WTC11 (cell line): Measurements from ENCODE around the gene ATG2A. TPM values are rescaled to one million over a fixed set of nuclear protein-coding genes. Genes with fewer than 3 reads are reported as not detected.

Experiments
- ATAC-seq: fragments of 200-7000 bp; cut with Tn5 transposase; 2 replicates; pipeline ENCODE4 v1.10.0; 2021; ENCODE audit warnings: mild to moderate bottlenecking, moderate library complexity
- CTCF ChIA-PET: fragments of 300-600 bp; sonication (Branson Sonifier 250); formaldehyde crosslinking; loops from one replicate; lab custom pipeline; 2021; ENCODE audit warnings: antibody characterized with exemption; lab: Charles Lee
- POLR2A ChIA-PET: fragments of 350-600 bp; sonication (Branson Sonifier 250); formaldehyde crosslinking; loops from one replicate; lab custom pipeline; 2021; ENCODE audit warnings: antibody characterized with exemption; lab: Charles Lee
- DNase-seq: peaks from one replicate; pipeline ENCODE4 v3.0.0; 2021; ENCODE audit warnings: low spot score
- H3K27ac Mint-ChIP-seq: 2 replicates; pipeline ENCODE4 v1.8.0; 2021; ENCODE audit warnings: mixed read lengths
- H3K27me3 Mint-ChIP-seq: 2 replicates; pipeline ENCODE4 v1.8.0; 2021; ENCODE audit warnings: low read depth, mild to moderate bottlenecking, moderate library complexity, mixed read lengths
- H3K36me3 Mint-ChIP-seq: 2 replicates; pipeline ENCODE4 v1.8.0; 2021; ENCODE audit warnings: mixed read lengths
- H3K4me1 Mint-ChIP-seq: 2 replicates; pipeline ENCODE4 v1.8.0; 2022; ENCODE audit warnings: mixed read lengths
- H3K4me3 Mint-ChIP-seq: 2 replicates; pipeline ENCODE4 v1.8.0; 2021; ENCODE audit warnings: mild to moderate bottlenecking, moderate library complexity, mixed read lengths
- H3K9me3 Mint-ChIP-seq: 2 replicates; pipeline ENCODE4 v1.8.0; 2021; ENCODE audit warnings: mixed read lengths
- ARID4B ChIP-seq: sonication (generic); formaldehyde crosslinking; IDR thresholded peaks from 2 replicates; pipeline ENCODE4 v1.8.0; 2023; ENCODE audit warnings: missing genetic modification reagents, mild to moderate bottlenecking, borderline replicate concordance
- CREB1 ChIP-seq: sonication (generic); formaldehyde crosslinking; IDR thresholded peaks from 2 replicates; pipeline ENCODE4 v1.8.0; 2023; ENCODE audit warnings: mild to moderate bottlenecking, missing genetic modification reagents
- CTCF ChIP-seq: fragments of 200-600 bp; IDR thresholded peaks from 2 replicates; pipeline ENCODE4 v1.8.0; 2022; ENCODE audit warnings: antibody characterized with exemption
- FOXJ3 ChIP-seq: sonication (generic); formaldehyde crosslinking; IDR thresholded peaks from 2 replicates; pipeline ENCODE4 v1.9.0; 2021; ENCODE audit warnings: missing genetic modification reagents, mild to moderate bottlenecking, borderline replicate concordance
- FOXP4 ChIP-seq: sonication (generic); formaldehyde crosslinking; IDR thresholded peaks from 2 replicates; pipeline ENCODE4 v1.8.0; 2022; ENCODE audit warnings: mild to moderate bottlenecking, missing genetic modification reagents
- GRHL2 ChIP-seq: fragments of 250-450 bp; sonication (Bioruptor Pico); IDR thresholded peaks from 2 replicates; pipeline ENCODE4 v1.8.0; 2022; ENCODE audit warnings: mild to moderate bottlenecking, moderate library complexity; ENCODE audit not compliant: insufficient replicate concordance, severe bottlenecking
- IRF1 ChIP-seq: sonication (generic); formaldehyde crosslinking; IDR thresholded peaks from 2 replicates; pipeline ENCODE4 v1.8.0; 2023; ENCODE audit warnings: missing genetic modification reagents
- NFYB ChIP-seq: sonication (generic); formaldehyde crosslinking; conservative IDR thresholded peaks from 2 replicates; pipeline ENCODE4 v1.8.0; 2022; ENCODE audit warnings: low read depth, missing genetic modification reagents
- OVOL2 ChIP-seq: fragments of 250-450 bp; sonication (Bioruptor Pico); IDR thresholded peaks from 2 replicates; pipeline ENCODE4 v1.9.0; 2021; ENCODE audit warnings: mild to moderate bottlenecking, borderline replicate concordance
- PRRX2 ChIP-seq: fragments of 250-450 bp; sonication (Bioruptor Pico); IDR thresholded peaks from 2 replicates; pipeline ENCODE4 v1.8.0; 2021; ENCODE audit warnings: mild to moderate bottlenecking
- SMAD3 ChIP-seq: sonication (generic); formaldehyde crosslinking; IDR thresholded peaks from 2 replicates; pipeline ENCODE4 v1.8.0; 2022; ENCODE audit warnings: missing genetic modification reagents, mild to moderate bottlenecking, borderline replicate concordance
- SP1 ChIP-seq: sonication (generic); formaldehyde crosslinking; conservative IDR thresholded peaks from 2 replicates; pipeline ENCODE4 v1.8.1; 2022; ENCODE audit warnings: missing genetic modification reagents
- ZNF219 ChIP-seq: sonication (generic); formaldehyde crosslinking; IDR thresholded peaks from 2 replicates; pipeline ENCODE4 v1.8.0; 2023; ENCODE audit warnings: missing genetic modification reagents, mild to moderate bottlenecking, borderline replicate concordance
- ZNF671 ChIP-seq: fragments of 250-450 bp; sonication (Bioruptor Pico); IDR thresholded peaks from 2 replicates; pipeline ENCODE4 v1.8.0; 2021; ENCODE audit warnings: mild to moderate bottlenecking
- total RNA-seq: library from RNA; stranded (reverse); gene quantifications from 3 replicates; pipeline ENCODE4 v1.2.3, GENCODE V29; 2021
- TF ChIP-seq, protein P1 (sequence below): sonication (generic); formaldehyde crosslinking; conservative IDR thresholded peaks from 2 replicates; pipeline ENCODE4 v1.8.1; 2022; ENCODE audit warnings: mild to moderate bottlenecking, missing genetic modification reagents
- TF ChIP-seq, protein P2 (sequence below): sonication (generic); formaldehyde crosslinking; conservative IDR thresholded peaks from 2 replicates; pipeline ENCODE4 v1.8.1; 2023; ENCODE audit warnings: mild to moderate bottlenecking, low read depth, missing genetic modification reagents, moderate library complexity

Gene ATG2A
- total RNA-seq, 1 experiment from 2014 or later: 31.4 TPM

DNA sequence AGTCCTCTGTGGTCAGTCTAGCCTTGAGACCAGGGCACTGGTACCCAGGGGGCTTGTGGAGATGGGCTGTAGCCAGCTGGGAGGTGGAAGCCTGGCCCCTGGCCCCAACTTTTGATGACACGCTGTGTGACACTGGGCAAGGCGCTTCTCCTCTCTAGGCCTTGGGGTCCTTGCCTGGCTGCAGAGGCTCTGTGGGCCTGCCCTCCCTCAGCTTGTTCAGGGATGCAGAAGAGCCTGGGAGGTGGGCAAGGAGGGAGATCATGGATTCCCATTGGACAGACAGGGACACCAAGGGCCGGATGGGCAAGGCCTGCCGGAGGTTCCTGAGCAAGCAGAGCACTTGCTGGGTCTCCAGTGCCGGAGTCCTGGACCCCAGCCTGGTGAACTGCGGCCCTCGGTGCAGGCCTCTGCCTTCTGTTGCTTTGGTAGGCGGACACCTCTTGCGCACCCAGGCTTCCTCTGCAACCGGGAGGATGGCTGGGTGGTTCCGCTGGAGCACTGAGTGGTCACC lies 6.2 kb upstream of the ATG2A start (continued):
- no peak for TF ChIP-seq ARID4B (CRISPR knock-in tag)
- TF ChIP-seq IRF1: no peak
- TF ChIP-seq NFYB (CRISPR knock-in tag): no peak
- no peak for TF ChIP-seq ZNF671 (CRISPR knock-in tag)

- POLR2A ChIA-PET: no interaction called here
- H3K9me3 Mint-ChIP-seq: no peaks in the 10 kb centered on the region
- CTCF ChIA-PET: interaction anchor here (1.4 kb wide), 2 partner anchors 74 to 189 kb away, joined by 3 to 4 read pairs; no protein-coding TSS in a partner anchor
- no peaks in the 10 kb centered on the region for H3K36me3 Mint-ChIP-seq
- no peak overlapping the region for H3K4me3 Mint-ChIP-seq
- no peak overlapping the region for H3K27ac Mint-ChIP-seq
- H3K4me1 Mint-ChIP-seq: peaks cover 7% of the 10 kb centered on the region
- DNase-seq: no peak
- no peak for TF ChIP-seq SMAD3 (CRISPR knock-in tag)
- no peak for TF ChIP-seq CREB1 (CRISPR knock-in tag)
- TF ChIP-seq, protein P1, sequence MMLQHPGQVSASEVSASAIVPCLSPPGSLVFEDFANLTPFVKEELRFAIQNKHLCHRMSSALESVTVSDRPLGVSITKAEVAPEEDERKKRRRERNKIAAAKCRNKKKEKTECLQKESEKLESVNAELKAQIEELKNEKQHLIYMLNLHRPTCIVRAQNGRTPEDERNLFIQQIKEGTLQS: no peak
- no peak for TF ChIP-seq PRRX2
- TF ChIP-seq GRHL2: no peak
- TF ChIP-seq OVOL2 (CRISPR knock-in tag): no peak
- TF ChIP-seq, protein P2, sequence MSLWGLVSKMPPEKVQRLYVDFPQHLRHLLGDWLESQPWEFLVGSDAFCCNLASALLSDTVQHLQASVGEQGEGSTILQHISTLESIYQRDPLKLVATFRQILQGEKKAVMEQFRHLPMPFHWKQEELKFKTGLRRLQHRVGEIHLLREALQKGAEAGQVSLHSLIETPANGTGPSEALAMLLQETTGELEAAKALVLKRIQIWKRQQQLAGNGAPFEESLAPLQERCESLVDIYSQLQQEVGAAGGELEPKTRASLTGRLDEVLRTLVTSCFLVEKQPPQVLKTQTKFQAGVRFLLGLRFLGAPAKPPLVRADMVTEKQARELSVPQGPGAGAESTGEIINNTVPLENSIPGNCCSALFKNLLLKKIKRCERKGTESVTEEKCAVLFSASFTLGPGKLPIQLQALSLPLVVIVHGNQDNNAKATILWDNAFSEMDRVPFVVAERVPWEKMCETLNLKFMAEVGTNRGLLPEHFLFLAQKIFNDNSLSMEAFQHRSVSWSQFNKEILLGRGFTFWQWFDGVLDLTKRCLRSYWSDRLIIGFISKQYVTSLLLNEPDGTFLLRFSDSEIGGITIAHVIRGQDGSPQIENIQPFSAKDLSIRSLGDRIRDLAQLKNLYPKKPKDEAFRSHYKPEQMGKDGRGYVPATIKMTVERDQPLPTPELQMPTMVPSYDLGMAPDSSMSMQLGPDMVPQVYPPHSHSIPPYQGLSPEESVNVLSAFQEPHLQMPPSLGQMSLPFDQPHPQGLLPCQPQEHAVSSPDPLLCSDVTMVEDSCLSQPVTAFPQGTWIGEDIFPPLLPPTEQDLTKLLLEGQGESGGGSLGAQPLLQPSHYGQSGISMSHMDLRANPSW: no peak
- TF ChIP-seq, all 79 proteins: peak for 0
- ATAC-seq: no peak
- no peaks in the 10 kb centered on the region for H3K27me3 Mint-ChIP-seq
Observed at GRCh38 chr11:64921384-64921783, 4.4 kb upstream of the ATG2A start.

DNA sequence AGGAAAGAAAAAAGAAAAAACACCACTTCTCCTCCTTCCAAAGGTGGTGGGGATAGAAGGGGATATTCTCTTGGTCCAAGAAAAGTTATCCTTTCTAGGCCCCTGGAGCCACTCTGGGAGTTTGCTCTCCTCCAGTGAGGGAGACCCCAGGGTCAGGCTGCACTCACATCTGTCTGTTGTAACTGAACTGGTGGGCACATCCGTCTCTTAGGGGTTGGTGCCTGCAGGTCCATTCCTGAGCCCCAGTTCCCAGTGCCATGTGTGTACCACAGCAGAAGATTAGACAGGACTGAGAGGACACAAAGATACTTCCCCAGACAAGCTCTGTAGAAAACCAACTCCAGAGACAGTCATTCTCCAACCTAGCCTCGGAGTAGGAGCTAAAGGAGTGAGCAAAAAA lies 3.1 kb upstream of the ATG2A start:
- H3K27ac Mint-ChIP-seq: no peak overlapping the region
- no peaks in the 10 kb centered on the region for H3K27me3 Mint-ChIP-seq
- no peak for DNase-seq
- no peaks in the 10 kb centered on the region for H3K36me3 Mint-ChIP-seq
- H3K4me1 Mint-ChIP-seq: peaks cover 13% of the 10 kb centered on the region
- no peaks in the 10 kb centered on the region for H3K9me3 Mint-ChIP-seq
- no peak for ATAC-seq
- ChIA-PET POLR2A (interaction anchor here (0.6 kb wide), 1 partner anchor 77 kb away, joined by 3 read pairs; the partner anchor contains the start of gene BATF2), CTCF (interaction anchor here (0.7 to 4.1 kb wide), 5 partner anchors 13 to 190 kb away, joined by 3 to 14 read pairs (median 4); partner anchors contain the start of genes ARL2 and BATF2)
- H3K4me3 Mint-ChIP-seq: no peak overlapping the region
- TF ChIP-seq SP1 (CRISPR knock-in tag): no peak
- no peak for TF ChIP-seq FOXP4 (CRISPR knock-in tag)
- no peak for TF ChIP-seq CTCF
- no peak for TF ChIP-seq FOXJ3 (CRISPR knock-in tag)
- TF ChIP-seq ZNF219 (CRISPR knock-in tag): no peak
- TF ChIP-seq, protein P2: no peak
